OCI-LY3 (cell line): ENCODE results near the gene NECAP2.
"Not testable (repeated sequence)": the region's sequence is repeated elsewhere in the genome, so short reads cannot be mapped to it uniquely, and the experiment has no call there.

Experiments used
- EZH2phosphoT487 ChIP-seq: fragments of 200-600 bp; shearing (Covaris generic); IDR thresholded peaks from 2 replicates; pipeline ENCODE4 v1.6.1; 2018; ENCODE audit warnings: antibody characterized with exemption, mixed run types, low read depth
- TF ChIP-seq, protein P1 (sequence below): fragments of 200-600, 300-600 bp; sonication (generic); IDR thresholded peaks from 2 replicates; pipeline ENCODE4 v1.5.1; 2014; ENCODE audit warnings: antibody characterized with exemption, low read length, low read depth

DNA sequence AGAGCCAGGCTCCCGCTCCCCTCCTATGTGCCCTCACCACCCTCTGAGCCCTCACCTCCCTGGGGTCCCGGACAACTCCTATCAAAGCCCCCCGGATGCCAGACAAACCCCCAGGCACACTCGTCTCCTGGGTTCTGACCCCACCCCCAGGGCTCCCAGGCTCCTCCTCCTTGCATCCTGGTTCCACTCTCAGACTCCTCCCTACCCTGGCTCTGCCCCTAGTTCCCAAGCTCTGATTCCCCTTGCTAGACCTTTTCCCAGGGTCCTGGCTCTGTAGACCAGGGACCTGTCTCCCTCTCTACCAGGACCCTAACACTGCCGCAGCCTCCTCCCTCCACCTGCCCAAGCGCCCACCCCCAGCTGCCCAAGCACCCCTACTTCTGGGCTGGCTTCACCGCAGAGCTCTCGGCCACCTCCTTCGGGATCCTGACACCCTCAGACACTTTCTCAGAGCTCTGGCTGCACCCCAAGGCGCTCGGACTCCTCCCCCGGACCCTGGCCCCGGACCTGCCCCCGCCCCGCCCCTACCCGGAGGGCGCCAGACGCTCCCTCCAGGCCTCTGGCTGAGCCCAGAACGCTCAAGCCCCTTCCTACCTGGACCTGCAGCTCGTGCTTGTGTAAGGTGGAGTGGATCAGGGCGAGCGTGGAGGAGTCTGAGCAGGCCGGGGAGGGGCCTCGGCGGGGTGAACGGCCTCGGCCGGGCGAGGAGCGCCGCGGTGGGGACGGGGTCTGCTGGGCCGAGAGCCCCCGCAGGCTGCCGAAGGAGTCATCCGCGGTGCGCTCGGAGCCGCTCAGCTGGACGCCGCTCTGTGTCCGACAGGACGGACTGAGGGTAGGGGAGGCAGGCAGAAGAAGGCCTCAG is 43.3 kb downstream of the NECAP2 start:
- TF ChIP-seq, protein P1, sequence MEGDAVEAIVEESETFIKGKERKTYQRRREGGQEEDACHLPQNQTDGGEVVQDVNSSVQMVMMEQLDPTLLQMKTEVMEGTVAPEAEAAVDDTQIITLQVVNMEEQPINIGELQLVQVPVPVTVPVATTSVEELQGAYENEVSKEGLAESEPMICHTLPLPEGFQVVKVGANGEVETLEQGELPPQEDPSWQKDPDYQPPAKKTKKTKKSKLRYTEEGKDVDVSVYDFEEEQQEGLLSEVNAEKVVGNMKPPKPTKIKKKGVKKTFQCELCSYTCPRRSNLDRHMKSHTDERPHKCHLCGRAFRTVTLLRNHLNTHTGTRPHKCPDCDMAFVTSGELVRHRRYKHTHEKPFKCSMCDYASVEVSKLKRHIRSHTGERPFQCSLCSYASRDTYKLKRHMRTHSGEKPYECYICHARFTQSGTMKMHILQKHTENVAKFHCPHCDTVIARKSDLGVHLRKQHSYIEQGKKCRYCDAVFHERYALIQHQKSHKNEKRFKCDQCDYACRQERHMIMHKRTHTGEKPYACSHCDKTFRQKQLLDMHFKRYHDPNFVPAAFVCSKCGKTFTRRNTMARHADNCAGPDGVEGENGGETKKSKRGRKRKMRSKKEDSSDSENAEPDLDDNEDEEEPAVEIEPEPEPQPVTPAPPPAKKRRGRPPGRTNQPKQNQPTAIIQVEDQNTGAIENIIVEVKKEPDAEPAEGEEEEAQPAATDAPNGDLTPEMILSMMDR: not testable (repeated sequence)
- TF ChIP-seq EZH2phosphoT487: not testable (repeated sequence)
